HFFc6 (cell line): ENCODE results near the gene TNNI3. TPM values are rescaled to one million over a fixed set of nuclear protein-coding genes. Genes with fewer than 3 reads are reported as not detected.

ENCODE experiments used
- DNase-seq: peaks from one replicate; pipeline ENCODE4 v3.0.0-alpha.2; 2018
- H3K27ac Mint-ChIP-seq: 2 replicates; pipeline ENCODE4 v1.8.0; 2020; ENCODE audit warnings: mild to moderate bottlenecking, mixed read lengths
- H3K27me3 Mint-ChIP-seq: 2 replicates; pipeline ENCODE4 v1.8.0; 2021; ENCODE audit warnings: mild to moderate bottlenecking, moderate library complexity, mixed read lengths; ENCODE audit not compliant: insufficient read depth
- H3K36me3 Mint-ChIP-seq: 2 replicates; pipeline ENCODE4 v1.8.0; 2021; ENCODE audit warnings: low read depth, mixed read lengths
- H3K4me1 Mint-ChIP-seq: 2 replicates; pipeline ENCODE4 v1.8.0; 2020; ENCODE audit warnings: low read depth, mixed read lengths
- H3K4me3 Mint-ChIP-seq: 2 replicates; pipeline ENCODE4 v1.8.0; 2020; ENCODE audit warnings: mild to moderate bottlenecking, moderate library complexity, mixed read lengths
- H3K9me3 Mint-ChIP-seq: 2 replicates; pipeline ENCODE4 v1.8.0; 2020; ENCODE audit warnings: mild to moderate bottlenecking, mixed read lengths
- CTCF ChIP-seq: fragments of 200-600 bp; sonication (generic); IDR thresholded peaks from 2 replicates; pipeline ENCODE4 v1.5.0; 2021; ENCODE audit warnings: antibody characterized with exemption, mild to moderate bottlenecking
- total RNA-seq, 6 experiments: library from RNA; stranded (reverse); fragmentation: NEBNext Ultra II Directional; extraction: Animal tissue kit (Norgen Biotek cat#: 25700); gene quantifications; 2 replicates in 1 of 6; 3 replicates in 5 of 6; pipeline ENCODE4 v1.2.3, GENCODE V29; 2021

The TNNI3 gene
- total RNA-seq, 6 experiments from 2014 or later, result not detected

- Mint-ChIP-seq H3K4me1 (peaks cover 34% of the 10 kb centered on the region), H3K27me3 (peaks cover 8% of the 10 kb centered on the region), H3K27ac (peak overlapping the region; percentile 94), H3K4me3 (peak overlapping the region; percentile 97), H3K9me3 (no peaks in the 10 kb centered on the region), H3K36me3 (peaks cover 10% of the 10 kb centered on the region)
- no peak for TF ChIP-seq CTCF
- DNase-seq, result peak; percentile 50
Observed at GRCh38 chr19:55115446-55116065, 42.0 kb downstream of the TNNI3 start.

- Mint-ChIP-seq H3K27me3 (peaks cover 12% of the 10 kb centered on the region), H3K4me1 (peaks cover 34% of the 10 kb centered on the region), H3K27ac (peak overlapping the region; percentile 94), H3K36me3 (peaks cover 10% of the 10 kb centered on the region), H3K4me3 (peak overlapping the region; percentile 97), H3K9me3 (no peaks in the 10 kb centered on the region)
- DNase-seq, result no peak
- no peak for TF ChIP-seq CTCF
Observed at GRCh38 chr19:55114566-55115145, 42.9 kb downstream of the TNNI3 start.

- peaks cover 34% of the 10 kb centered on the region for H3K4me1 Mint-ChIP-seq
- peaks cover 19% of the 10 kb centered on the region for H3K36me3 Mint-ChIP-seq
- TF ChIP-seq CTCF, result no peak
- peak; percentile 93 for DNase-seq
- H3K4me3 Mint-ChIP-seq, result peak overlapping the region; percentile 73; the same call in 1 of the 2 replicates
- peaks cover 12% of the 10 kb centered on the region for H3K27me3 Mint-ChIP-seq
- H3K9me3 Mint-ChIP-seq, result no peaks in the 10 kb centered on the region
- peak overlapping the region; percentile 94 for H3K27ac Mint-ChIP-seq
Observed at GRCh38 chr19:55113570-55114039, 43.9 kb downstream of the TNNI3 start.

- H3K9me3 Mint-ChIP-seq, result no peaks in the 10 kb centered on the region
- 0 out of 2 replicates have a peak overlapping the region, but pooled peaks have one; percentile 73 for H3K4me3 Mint-ChIP-seq
- H3K36me3 Mint-ChIP-seq, result peaks cover 23% of the 10 kb centered on the region
Observed at GRCh38 chr19:55112777-55113569, 44.6 kb downstream of the TNNI3 start.

More at GRCh38 chr19:55112777-55113569, 44.6 kb downstream of the TNNI3 start:
- no peak for DNase-seq
- TF ChIP-seq CTCF, result peak; percentile 39
- peak overlapping the region; percentile 94 for H3K27ac Mint-ChIP-seq
- peaks cover 12% of the 10 kb centered on the region for H3K27me3 Mint-ChIP-seq
- peaks cover 29% of the 10 kb centered on the region for H3K4me1 Mint-ChIP-seq
